Stimulated activated CD8-positive, alpha-beta memory T cell treated with anti-CD3 and anti-CD28 coated beads, Interleukin-15, amount 100 ng/mL, for 4 hours (primary cell): ENCODE results near the gene ZNF277.

ENCODE experiments used
- DNase-seq, 2 donors: peaks; one replicate each; pipeline ENCODE4 v3.0.0-alpha.2; 2020; ENCODE audit warnings: low read depth in 2 of 2

Gene ZNF277

DNA sequence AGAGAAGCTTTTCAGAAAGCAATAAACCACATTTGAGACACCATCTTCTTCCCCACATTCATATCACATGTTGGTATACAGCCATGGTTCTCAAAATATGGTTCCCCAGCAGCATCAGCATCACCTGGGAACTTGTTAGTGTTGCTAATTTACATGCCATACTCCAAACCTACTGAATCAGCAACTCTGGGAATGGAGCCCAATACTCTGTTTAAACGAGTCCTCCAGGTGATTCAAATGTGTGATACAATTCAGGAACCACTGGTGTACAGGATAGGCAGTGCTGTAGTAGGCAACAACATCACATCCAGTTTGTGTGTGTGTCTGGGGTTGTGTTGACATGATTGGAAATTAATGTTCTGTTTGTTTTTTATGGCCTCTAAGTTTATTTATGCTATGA lies 47.7 kb downstream of the ZNF277 start:
- DNase-seq = no peak

DNA sequence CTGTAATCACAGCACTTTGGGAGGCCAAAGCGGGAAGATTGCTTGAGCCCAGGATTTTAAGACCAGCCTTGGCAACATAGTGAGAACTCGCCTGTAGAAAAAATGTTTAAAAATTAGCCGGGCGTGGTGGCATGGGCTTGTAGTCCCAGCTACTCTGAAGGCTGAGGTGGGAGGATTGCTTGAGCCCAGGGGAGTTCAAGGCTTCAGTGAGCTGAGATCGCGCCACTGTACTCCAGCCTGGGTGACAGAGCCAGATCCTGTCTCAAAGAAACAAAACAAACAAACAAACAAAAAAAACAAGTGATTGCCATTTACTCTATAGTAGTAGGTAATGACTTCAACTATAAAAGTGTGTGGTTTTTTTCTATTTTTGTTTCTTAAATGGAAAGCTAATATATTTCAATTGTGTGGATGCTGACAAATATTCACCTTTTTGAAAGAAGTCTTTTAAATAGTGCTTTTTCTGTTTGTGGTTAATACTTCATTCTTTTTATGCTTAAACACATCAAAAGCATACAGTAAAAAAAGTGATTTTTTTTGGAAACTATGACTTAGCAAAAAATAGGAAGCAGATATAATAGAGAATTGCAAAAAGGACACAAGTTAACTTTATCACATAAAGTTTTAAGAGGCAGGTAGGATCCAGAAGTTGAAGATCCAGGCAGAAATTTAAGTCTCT lies 48.4 kb downstream of the ZNF277 start:
- no peak for DNase-seq

DNA sequence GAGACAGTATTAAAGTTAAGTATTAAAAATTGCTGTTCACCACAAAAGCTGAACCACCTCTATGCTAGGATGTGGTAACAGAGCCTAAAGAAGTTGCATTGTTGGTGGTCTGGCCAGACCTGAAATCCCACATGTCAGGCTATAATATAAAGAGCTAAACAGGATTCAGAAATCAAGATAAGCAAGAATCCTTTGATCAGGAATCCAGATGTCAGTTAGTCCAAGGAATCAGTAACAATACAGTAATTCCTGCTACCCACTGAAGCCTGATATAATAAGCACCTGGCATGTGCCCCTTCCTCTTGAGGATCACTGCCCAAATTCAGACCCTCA lies 48.9 kb downstream of the ZNF277 start:
- no peak for DNase-seq

DNA sequence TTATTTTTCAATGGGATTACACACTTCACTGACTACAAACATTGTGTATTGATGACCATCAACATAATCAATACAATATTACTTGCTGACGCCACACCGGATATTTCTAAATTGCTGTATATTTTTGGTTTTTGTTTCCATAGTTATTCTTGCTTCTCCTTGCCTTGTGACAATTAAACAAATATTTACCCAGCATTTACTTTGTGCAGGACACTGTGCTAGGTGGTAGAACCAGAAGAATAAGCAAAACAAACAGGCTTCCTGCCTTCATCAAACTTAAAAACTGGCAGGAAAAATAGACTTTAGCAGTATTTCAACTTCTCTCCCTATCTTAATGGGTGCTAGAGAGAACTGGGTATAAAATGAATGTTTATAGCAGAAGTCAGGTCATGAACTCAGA lies 50.6 kb downstream of the ZNF277 start:
- DNase-seq = no peak

DNA sequence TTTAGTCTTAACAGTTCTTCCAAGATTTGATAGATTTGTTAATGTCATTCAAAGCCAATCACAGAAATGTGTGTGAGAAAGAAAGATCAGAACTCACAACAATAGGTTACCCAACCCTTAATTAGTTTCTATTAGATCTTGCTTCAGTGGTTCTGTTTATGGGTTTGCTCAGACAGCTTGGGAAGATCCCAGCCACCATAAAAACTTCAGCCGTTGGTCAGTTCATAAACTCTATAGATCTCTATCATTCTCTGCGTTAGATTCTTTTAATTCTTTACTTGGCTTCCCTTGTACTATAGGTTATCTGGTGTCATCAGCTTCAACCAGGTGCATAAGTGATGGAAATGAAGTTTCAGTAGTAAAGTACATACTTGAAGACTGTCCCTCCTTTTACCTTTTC lies 54.4 kb downstream of the ZNF277 start:
- DNase-seq = no peak

DNA sequence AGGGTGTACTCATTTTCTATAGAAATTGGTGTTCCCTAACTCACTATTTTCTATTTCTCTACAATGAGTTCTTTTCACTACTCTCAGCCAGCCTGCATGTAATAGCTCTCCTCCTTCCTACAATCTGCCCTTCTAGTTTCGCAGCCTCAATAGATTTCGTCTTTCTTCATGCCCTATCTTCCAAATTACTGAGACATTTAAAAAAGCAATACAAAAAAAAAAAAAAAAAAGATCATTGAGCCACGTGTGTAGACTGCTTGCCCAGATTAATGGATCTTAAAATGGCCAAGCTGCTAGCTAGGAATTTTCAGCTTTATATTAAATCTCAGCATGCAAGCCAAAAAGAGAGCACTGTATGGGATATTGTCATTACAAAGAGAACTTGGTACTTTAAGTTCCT lies 55.5 kb downstream of the ZNF277 start:
- DNase-seq = no peak

DNA sequence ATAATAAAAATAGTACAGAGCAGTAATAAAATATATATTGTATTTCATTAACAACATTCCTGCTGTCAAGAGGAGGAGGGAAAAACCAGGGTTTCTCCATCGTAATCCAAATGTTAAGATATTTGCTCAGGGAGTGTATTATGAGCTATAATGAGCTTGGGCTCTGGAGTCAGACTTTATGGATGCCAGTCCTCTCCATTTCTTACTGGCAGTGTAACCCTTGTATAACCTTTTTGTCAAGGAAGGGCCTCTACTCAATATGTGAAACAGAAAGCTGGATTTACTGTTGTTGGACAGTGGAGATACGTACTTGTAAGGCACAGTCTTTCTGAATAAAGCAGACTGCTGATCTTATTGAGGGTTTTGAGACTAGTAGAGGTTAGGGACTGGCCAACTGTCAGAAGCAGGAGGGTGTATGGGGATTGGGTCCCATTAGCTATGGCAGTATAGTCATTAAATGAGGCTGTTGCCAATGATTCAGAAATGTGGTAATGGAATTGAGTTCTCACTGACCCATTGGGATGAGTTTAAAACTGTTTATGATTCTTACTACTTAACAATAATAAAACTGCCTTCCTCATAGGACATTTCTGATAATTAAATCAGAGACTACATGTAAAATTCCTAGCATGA lies 56.5 kb downstream of the ZNF277 start:
- DNase-seq = no peak

DNA sequence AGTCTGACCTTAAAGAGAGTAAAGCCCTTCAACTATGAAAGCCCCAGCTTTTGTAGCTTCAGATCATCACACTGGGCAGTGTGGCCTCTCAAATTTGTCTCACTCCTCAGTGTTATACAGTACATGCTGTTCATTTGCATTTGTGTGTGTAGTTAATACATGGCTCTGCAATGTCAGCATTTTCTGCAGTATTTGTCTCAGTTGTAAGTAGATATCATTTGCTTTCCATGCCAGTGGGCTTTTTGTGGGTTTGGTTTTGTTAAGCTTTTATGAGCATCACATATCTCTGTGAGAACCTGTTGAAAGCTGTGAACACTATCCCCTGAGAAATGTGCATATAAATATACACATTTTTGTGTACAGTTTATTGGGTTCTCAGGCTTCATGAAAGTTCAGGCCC lies 57.0 kb downstream of the ZNF277 start:
- DNase-seq = no peak

DNA sequence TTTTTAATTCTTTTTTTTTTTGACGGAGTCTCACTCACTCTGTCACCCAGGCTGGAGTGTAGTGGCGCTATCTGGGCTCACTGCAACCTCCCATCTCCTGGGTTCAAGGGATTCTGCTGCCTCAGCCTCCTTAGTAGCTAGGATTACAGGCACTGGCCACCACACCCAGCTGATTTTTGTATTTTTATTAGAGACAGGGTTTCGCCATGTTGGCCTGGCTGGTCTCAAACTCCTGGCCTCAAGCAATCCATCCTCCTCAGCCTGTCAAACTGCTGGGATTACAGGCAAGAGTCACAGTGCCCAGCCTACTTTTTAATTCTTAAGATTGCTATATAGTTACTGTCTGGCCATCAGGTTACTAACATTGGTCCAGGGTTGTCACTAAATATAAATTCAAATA lies 59.6 kb downstream of the ZNF277 start:
- no peak for DNase-seq

DNA sequence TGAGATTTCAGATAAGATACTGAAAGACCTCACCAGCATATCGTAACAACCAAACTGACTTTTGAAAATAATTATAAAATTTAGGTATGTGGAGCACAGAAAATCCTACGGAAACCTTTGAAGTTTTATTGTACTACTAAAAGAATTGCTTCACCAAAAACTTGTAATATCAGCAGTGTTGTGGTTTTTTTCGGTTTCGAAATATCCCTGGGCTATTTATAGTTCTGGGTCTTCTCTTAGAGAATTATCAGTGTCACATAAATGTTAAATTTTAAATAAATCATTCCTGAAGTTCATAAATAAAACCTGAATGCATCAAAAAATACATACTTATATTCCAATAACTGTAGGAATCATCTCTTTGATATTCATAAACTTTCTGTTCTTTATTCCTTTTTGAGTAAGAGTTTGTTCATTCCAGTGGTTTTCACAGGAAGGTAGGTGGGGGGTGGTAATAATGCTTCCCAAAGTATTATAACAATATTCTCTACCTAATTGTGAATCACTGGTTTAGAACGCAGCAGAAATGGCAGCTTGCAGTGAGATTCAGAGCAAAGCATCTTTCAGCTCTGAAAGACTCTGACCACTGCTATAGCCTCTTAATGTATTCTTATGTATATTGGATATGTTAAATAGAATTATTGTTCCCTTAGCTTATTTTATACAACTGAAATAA lies 60.2 kb downstream of the ZNF277 start:
- DNase-seq = no peak

DNA sequence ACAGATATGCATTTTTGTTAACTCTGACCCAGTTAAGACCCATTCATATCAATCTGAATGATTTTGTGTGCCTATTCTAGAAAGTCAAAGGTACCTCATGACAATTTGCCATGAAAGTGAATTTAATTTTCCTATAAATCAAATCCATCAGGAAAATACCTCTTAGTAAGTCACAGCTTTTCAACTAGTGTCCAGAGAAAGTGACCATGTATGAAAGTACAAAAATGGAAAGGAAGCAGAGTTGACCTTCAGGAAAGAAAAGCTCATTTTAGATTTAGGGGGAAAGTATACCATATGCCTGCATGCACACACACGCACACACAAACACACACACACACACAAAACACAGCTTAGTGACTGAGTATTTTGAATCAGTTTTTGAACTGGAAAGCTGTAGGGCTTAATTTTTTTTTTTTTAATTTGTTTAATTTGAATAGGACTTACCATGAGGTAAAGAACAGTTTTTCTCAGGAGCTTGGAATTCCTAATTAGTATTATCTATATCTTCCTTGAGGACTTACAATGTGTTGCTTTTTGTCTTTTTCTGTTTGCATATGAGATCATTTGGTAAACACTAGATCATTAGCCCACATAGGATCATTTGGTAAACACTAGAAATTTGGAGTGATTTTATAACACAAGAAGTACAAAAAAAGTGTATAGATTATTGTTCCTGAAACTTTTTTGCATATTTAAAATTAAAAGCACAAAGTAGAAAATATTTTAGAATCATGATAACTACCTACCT lies 61.6 kb downstream of the ZNF277 start:
- DNase-seq = no peak

DNA sequence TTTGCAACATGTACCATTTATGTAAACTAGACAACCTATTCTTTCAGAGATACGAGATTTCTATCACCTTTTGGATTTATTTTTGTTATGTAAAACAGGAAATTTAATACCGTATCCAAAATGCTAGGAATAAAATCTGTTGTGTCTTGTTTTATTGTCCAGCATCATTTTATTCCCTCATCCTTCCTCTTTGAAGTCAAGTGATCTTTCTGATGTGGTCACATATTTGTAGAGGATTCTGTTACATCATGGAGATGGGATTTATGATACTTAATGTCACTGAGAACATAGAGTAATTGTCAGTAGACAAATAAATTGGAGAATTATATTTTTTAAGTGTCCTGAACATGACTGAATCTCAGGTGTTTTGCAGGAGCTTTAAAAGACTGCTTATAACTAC lies 64.7 kb downstream of the ZNF277 start:
- DNase-seq = no peak

DNA sequence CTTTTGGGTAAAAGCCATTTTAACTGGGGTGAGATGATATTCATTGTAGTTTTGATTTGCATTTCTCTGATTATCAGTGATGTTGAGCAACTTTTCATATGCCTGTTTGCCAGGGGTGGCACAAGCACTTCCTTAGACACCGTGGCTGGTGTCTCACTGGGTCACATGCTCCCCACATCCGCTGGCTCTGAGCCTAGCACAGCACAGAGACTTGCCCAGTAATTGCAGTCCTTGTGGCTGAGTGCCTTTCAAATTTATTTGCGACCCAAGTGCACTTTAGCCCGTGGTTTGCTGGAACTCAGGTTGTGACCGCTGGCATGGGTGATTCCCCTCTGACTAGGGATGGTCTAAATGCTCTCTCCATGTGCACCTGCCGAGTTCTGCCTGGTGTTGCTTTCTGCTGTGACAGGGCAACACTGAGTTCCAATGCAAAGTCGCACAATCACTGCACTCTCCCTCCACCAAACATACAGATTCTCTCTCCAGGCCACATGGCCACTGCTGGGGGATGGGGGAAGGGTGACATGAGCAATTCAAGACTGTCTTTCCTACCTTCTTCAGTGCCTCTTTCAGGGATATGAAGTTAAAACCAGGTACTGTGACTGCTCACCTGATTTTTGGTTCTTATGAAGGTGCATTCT lies 66.5 kb downstream of the ZNF277 start:
- no peak for DNase-seq

DNA sequence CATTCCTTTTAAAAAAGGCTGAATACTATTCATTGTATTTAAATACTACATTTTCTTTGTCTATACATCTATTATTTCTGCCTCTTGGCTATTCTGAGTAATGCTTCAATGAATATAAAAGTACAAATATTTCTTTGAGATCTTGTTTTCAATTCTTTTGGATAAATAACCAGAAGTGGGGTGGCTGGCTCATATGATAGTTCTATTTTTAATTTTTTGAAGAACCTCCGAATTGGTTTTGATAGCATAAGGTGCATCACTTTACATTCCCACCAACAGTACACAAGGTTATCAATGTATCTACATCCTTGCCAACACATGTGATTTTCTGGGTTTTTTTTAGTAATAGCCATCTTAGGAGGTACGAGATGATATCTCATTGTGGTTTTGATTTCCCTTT lies 72.5 kb downstream of the ZNF277 start:
- DNase-seq = no peak

DNA sequence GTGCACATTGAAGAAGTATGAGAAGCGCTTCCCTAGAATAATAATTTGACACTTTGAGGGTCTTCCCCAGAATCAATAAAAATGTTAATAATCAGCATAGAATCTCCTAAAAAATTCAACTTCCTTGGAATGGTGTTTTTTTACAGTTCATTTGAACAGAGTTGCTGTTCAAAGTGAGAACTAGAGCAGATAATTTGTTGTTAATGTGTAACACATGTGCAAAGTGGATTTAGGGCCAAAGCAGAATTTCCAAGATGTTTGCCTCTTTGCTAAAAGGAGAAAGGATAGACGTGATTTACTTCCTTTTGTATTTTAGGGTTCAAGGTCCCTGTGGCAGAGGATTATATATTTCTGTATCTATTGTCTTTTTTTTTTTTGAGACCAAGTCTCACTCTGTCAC lies 73.8 kb downstream of the ZNF277 start:
- DNase-seq = no peak

DNA sequence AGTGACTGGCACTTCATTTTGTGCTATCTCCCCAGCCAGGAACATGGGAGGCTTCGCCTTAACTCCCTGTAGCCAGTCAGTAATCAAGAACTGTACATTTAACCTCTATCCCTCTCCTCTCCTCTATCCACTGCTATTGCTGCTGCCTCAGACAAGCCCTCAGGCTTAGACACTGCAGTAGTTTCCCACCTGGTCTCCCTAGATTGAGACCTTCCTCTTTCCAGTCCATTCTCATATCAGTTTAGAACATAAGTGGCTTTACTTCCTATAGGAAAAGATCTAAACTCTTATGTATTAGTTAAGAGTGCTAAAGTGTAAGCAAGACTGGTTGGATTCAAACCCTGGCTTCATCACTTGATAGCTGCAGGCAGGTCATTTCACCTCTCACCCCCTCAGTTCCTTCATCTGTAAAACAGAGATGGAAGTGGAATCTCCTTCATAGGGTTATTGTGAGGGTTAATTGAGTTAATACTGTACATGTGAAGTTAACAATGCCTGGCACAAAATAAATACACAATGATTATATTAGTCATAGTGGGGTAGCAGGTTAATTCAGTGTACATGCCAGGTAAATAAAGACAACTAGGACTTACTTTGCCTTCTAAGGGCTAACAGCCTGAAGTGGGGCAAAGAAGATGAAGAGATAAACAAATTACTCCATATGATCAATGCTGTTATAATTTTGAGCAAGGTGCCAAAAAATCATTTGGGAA lies 76.1 kb downstream of the ZNF277 start:
- DNase-seq = no peak

DNA sequence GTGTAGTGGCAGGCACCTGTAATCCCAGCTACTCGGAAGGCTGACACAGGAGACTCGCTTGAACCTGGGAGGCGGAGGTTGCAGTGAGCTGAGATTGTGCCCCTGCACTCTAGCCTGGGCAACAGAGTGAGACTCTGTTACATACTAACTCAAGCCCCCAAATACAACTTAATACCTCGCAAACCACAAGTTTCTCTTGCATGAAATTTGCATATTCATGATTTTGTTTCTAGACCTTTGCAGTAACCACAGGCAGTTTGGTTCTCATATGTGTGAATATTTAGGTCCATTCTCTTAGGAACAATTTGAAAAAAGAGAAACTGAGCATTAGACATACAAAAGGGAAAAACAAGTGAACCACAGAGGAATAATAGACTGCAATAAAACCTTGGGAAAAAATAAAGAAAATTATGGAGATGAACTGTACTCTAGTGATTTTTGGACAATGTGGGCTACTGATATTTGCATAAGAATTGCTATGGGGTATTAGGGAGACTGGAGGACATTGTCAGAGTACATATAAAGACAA lies 77.0 kb downstream of the ZNF277 start:
- no peak for DNase-seq

DNA sequence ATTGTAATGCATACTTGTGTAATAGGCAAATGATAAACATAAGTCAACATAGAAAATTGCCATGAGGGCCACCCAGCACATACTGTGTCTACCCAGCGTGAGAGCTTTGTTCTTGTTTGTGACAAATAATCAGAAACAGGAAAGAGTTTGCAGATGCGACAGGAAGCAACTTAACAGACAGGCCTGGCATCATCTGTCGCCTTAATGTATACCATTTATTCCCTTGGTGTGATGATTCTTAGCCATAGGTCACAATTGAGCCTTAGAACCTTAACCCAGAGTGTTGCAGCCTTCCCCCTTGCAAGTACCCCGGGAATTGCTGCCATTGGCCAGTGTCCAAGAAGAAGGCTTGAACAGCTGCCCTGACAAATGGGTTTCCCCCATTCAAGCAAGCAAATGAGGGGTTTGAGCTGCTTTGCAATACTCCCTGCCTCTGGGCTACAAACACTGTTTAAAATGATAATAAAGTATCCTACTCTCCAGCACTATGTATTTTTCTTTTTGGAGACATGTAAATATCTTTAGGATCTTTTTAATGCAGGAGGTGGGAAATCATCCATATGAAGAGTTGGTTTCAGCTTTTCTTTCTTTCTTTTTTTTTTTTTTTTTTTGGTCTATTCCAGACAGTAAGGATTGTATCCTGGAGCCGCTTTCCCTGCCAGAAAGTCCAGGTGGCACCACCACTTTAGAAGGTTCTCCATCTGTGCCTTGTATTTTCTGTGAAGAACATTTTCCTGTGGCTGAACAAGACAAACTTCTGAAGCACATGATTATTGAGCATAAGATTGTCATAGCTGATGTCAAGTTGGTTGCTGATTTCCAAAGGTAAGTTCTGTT lies 80.0 kb downstream of the ZNF277 start:
- DNase-seq = no peak

DNA sequence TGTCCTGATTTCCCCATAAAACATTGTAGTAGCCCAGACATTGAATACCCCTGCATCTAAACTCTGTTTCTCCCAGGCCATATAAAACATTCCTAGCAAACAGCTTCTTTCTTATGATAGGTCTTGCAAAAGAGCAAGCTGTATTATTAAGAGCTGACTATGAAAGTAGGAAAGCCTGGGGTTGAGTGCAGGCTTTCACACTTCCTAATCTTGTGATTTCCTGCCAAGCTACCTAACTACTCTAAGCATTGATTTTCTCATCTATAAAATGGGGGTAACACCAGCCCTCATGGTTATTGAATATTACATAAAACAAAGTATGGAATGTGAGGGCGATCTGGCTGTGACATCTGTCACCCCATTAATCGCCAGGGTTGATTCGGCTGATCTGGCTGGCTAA lies 81.8 kb downstream of the ZNF277 start:
- no peak for DNase-seq

DNA sequence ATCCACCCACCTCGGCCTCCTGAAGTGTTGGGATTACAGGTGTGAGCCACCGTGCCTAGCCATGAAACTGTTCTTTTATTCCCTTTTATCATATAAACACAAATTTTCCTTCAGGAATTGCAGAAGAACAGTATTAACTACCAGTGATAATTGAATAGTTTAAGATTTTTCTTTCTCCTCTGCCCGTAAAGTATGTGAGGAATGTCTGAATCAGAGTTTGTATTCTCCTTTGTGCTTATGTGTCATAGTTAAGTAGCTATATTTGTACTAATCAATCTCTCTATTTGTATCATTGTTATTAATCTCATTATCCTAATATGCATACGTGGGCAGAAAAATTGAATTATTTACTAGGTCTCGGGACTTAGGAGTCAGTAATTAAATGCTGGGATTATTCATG lies 83.6 kb downstream of the ZNF277 start:
- DNase-seq = no peak

DNA sequence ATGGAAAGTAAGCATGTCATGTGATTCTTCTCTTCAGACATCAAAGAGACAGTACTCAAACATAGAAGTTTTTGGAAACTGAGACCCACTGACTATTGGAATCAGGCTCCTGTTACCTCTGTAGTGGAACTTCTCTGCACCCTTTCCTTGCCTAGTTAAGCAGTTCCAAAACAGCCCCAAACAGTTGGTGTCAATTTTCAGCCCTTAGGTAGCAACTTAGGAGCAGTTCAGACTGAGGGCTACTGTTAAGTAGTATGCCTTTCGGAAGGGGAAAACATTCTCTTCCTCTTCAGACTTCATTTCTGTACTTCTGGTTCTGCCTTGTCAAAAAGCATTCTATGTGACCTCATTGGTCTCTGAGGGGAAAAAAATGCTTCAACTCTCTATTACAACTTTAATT lies 85.7 kb downstream of the ZNF277 start:
- DNase-seq = no peak
